HG03575 (cell line): ENCODE results near the gene ADRA2B.
"Not testable (repeated sequence)": the region's sequence is repeated elsewhere in the genome, so short reads cannot be mapped to it uniquely, and the experiment has no call there.

ENCODE experiments used
- ATAC-seq: cut with Tn5 transposase; IDR thresholded peaks from one replicate; pipeline ENCODE4 v1.9.1; 2021; ENCODE audit not compliant: unreplicated experiment, insufficient number of reproducible peaks, low FRiP score; ENCODE audit errors: extremely low read depth

The ADRA2B gene

DNA sequence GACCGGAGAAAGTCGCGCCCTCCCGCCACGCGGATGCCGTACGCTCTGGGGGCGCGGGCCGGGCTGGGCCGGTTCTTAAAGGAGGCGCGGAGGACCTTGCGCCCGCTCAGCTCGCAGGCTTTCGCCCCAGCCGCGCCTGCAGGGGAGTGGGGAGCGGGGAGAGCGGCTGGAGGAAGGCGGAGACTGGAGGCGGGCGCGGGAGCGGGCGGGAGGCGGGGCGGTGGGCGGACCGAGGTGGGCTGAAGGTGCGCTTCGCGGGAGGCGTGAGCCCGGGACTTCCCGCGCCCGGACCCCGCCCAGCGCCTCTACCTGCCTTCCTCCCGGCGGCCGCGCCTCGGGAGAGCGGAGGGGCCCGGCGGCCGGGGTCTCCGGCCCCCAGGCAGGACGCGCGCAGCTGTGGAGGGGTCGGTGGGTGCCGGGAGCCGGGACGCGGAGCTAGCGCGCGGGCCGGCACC lies at the start of gene ADRA2B:
ADRA2B (minus strand) TSS at position 148 of the 455 bp plus-strand sequence. CDS start 422 bp downstream, outside the sequence.
- no peak for ATAC-seq

DNA sequence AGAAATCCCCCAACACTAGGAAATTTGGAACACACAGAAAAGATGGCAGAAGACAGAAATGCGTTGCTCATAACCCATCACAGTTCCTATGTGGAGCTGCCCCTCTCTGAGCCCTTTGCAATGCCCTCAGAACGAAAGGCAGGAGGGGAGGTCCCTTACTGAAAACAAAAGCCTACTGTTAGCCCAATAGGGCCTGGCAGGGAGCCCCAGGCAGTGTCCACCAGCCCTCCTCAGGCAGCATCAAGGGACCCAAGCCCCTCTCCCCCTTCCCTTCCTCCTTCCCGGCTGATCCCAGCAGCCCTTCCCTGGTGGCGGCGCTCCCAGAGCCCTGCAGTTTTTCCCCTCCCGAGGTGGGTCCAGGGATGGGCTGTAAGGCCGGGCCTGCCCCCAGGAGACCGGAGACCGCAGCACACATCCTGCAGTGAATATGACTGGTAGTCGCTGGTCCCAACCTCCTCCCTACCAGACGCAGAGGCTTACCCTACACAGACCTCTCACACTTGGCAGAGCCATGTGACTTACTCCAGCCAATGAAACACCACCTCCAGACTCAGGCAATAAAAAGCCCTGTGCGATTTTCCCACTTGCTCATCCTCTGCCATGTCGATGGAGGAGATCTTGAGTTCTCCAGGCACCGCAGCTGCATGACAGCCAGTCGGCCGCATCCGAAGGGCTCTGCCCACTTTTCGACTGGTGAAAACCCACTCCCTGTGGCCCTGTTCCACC lies 48.3 kb upstream of the ADRA2B start:
- ATAC-seq: peak; percentile 56

DNA sequence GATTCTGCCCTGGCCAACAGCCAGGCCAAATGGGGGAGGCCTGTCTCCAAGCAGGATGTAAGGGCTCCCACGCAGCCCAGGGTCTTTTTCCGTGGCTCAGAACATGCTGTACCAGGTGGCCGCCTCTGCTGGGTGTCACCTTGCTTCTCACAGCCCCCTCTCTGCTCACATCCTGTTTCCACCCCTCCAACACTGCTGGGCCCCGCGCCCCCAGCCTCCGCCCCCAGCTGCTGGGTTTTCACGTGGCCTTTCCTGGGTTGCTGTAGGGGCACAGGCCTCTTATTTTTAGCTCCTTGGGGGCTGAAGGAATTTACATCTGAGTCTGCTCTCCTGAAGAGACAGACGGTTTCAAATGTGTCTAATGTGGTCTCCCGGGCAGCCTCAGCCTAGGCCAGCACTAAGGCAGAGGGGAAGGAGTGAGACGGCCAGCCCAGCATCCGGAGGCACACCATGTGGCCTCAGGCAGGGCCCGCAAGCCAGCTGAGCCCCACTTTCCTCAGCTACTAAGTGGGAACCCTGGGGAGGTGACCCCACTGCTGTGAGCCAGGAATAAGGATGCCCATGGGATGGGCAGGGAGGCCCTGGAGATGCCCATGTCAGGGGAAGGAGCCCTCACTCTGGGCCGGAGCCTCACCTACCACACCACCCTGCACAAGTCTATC lies 47.5 kb upstream of the ADRA2B start:
- no peak for ATAC-seq

DNA sequence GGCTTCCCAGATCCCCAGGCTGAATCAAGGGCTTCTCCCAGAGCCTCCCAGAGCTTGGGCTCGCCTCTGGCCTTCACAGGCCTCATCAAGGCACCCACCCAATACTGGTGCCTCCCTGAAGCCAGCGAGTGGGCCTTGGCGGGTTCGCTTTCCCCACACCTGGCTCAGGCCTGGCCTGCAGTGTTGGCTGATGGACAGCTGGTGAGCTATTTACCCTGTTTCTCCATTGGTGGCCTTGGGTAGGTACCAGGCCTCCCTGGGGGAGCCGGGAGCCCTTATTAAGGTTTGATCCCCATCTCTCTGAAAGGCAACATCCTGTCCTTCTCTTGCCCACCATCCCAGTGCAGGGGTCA lies 47.0 kb upstream of the ADRA2B start:
- ATAC-seq: no peak

DNA sequence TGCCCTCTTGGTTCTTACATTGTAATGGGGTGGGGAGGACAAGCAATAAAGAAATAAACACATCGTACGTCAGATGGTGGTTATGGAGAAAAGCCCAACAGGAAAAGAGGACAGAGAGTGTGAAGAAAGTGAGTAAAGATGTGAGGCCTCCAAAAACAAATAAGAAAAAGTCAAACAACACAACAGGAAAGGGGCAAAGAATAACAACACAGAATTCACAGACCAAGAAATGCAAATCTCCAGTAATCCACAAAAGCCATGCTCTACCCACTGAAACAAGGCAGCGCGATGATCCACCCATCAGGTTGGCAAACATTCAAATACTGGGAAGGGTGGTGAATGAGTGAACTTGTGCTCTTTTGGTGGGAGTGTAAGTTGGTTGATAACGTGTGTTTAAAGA lies 45.5 kb upstream of the ADRA2B start:
- no peak for ATAC-seq

DNA sequence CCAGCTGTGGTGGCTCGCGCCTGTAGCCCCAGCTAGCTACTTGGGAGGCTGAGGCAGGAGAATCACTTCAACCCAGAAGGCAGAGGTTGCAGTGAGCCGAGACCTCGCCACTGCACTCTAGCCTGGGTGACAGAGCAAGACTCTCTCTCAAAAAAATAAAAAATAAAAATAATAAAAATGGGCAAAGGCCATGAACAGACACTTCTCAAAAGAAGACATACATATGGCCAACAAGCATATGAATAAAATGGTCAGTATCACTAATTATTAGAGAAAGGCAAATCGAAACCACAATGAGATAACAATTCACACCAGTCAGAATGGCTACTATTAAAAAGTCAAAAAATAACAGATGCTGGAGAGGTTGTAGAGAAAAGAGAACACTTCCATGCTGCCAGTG lies 44.0 kb upstream of the ADRA2B start:
- ATAC-seq: not testable (repeated sequence)

DNA sequence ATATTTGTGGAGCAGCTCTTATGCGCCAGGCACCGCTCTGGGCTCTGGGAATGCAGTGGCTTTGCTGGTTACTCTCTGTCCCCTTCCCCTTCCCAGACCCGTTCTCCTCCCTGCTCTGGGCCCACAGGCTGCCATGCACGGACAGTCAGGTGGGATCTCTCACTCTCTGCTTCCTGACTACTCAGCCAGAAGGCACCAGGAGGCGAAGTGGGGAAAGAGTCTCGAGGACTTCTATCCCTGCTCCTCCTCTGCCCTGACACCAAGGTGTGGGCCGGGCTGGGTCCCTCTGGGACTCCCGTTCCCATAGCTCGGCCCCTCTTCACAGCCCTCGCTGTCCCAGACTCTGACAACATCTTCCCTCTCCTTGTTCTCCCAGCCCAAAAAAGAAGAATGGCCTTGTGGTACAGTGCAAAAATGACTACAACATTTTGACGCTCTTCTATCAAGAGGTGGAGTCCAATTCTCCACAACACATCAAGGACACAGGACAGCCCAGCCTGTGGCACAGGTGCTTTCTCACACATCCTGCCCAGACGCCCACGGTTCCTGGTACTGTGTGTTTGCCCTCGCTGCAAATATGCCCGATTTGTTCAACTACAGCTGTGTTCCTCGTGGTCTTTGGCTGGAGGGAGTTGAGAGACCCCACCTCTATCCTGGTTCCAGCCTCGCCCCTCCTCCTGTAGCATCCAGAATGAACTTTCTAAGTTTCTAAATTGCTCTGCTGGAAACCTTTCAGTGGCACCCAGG lies 42.9 kb upstream of the ADRA2B start:
- ATAC-seq: no peak

DNA sequence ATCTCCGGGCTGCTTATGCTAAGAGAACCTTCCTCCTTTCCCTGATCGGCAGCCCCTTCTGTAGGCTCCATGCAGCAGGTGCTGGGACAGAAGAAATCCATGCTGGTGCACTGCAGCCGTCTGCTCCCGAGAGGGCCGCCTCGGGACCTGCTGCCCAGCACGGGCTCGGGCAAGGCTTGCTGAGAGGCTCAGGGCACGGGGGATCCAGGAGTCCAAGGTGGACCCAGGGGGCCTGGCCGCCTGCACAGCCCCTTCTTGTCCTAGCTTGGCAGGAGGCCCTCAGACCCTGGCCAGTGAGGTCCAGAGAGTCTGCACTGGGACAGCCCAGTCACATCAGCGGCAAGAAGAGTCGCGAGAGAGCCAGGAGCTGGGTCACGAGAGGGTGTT lies 42.2 kb upstream of the ADRA2B start:
- no peak for ATAC-seq

DNA sequence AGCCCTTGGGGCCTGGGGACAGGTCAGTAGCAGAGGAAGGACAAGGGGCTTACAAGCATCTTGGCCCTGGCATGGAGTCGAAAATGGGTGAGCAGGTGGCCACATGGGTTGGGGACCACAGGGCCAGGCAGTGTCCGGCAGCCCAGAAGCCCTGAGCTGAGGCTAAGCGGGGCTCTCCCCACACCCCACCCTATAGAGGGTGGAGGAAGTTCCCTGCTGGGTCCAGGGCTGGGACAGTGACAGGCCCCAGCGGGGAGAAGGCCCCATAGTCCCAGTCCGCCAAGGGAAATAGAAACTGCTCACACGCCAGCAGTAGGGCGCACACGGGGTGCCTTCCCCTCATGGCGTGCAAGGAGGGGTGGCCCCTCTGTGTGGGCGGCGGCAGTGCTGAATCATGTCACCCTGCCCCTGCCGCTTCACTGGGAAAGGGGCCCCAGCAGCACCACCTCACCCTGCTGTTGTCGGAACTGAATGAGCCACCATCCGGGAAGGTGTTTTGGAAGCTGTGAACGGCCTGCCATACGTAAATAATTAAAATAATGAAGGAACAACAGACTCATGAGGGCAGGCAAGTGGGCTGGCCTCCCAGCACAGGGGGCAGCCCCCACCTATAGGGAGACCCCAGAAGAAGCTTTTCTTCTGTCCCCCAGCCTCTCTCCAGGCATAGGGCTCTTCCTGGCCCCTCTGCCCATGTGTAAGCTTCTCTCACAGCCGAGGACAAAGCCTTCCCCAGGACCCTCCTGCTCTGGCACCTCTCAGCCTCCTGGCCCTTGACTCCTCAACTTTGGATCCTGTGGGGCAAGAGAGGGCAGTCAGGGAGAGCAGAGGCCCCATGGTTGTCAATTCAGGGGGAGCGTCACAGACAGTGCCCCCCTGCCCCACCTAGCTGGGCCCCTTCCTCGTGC lies 41.5 kb upstream of the ADRA2B start:
- ATAC-seq: no peak

DNA sequence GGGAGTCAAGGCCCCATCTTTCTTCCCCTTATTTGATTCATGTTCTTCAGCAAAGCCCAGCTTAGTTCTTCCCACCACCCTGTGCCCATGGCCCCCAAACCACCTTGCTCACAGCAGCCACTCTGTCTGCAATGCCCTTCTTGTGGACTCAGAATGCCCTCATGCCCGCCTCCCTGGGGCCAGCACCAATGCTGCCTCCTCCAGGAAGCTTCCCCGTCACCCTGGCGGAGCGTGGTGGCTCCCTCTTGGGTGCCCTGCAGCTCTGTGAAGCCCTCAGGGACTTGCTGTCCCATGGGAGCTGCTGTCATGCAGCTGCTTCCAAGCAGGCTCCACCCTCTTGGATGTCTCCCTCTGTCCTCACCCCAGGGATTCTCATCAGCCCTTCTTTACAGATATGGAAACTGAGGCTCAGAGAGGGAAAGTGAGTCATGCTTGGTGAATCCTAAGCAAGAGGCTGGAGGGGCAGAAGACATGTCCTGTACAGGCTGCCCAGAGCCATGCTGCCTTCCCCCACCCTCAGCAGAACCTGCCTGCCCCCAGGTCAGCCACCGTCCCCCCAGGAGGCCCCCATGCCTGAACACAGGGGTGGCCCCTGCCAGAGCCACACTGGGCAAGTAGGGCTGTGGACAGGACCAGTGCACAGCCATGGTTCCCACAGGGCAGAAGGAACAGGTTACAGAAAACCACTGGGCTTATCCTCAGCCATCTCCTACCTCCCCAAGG lies 40.7 kb upstream of the ADRA2B start:
- ATAC-seq: no peak

DNA sequence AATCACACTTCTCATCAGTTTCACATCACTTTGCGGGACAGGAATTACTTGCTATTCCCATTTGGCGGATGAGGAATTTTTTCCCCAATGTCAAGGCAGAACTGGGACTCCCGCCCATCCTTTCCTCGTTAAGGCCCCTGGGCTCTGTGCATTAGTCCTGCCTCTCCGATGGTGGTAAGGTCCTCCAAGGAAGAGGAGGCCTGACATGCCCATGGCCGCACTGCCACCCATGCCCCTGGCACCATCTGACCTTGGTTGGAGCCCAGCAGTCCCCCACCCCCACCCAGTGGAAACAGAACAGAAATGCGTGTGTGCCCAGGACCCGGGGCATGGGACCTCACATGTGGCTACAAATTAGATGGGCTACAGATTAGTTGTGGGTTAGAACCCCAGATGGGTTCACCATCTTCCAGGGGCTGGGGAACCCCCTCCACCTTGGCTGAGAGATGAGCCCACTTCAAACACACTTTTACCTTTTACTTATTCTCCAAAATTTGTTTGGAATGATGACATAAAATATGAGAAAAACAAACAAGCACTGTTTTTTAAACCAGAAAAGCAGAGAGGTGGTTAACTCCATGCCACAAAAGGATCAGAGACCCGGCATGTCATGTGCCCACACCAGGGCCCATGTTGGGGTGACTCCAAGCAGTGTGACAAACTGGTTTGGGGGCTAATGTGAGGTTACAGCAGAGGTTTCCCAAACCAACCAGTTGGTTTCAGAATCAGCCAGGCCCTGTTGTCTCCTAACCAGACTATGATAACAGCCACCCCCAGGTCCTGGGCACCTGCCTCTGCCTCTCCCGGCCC lies 39.8 kb upstream of the ADRA2B start:
- ATAC-seq: no peak

DNA sequence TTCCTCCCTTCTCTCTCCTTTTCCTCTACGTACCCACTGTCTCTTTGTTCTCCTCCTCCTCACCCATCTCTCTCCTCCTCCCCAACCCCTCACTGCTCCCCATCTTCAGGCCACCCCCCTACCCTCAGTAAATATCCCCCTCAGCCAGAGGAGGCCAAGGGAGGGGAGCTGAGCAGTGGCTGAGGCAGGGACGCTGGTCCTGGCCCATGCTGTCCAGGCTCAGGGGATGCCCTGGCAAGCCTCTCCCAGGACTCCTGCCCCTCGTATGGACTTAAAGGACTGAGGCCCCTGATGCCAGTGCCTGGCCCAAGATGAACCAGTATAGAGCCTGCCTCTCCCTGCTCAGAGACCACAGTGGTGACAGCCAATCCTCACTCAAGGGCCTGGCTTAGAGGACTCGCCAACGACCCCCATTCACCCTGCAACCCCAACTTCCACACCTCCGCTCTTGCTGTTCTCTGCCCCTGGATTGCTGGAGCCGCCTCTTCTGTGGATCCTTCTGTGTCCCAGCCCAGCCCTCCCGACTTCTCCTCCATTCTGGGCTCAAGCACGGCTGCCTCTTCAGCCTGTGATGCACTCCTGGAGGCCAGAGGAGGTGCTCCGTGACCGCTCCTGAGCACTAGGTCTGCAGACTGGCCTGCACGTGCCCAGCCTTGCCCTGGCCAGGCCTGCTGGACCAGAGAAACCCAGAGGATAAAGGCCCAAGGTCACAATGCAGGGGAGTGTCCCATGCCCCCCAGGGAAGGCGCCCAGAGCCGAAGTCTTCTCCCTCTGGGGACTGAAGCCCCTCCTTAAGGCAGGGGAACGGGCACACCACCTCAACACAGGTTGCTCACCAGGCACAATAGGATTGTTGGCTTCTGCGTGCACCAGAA lies 38.4 kb upstream of the ADRA2B start:
- ATAC-seq: no peak

DNA sequence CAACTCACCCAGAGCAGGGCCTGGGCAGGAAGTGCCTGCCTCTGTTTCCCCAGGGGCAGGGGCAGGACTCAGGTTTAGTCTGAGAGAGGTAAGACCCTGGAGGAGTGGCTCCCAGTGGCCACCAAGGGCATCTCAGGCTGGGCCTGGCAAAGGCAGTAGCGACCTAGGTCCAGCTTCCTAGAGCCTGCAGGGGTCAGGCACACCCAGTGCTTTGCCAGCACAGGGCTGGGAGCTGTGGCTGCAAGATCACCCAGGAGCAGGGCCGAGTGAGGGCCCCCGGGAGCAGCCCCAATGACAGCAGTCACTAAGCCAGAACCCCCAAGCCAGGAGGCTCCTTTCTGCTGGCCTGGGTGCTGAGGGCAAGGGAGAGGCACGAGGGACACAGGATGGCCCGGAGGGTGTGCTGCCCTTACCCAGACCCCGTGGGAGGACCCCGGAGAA lies 37.6 kb upstream of the ADRA2B start:
- no peak for ATAC-seq

DNA sequence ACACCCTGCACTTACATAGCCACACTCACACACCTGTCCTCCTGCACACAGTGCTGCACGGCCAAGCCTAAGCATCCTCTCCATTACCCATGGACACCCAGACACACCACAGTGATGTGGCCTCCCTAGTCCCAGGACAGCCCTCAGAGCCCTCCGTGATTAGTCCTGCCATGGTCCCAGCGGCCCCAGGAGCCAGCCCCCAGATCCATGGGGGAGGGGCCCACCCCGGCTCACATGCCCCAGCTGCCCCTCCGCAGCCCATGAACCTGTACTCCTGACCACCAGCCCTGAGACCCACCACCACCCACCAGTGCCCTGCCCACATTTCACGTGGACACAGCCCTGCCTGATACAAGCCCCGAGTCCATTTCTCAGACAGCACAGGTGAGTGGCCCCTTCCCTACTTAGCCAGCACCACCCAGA lies 36.9 kb upstream of the ADRA2B start:
- no peak for ATAC-seq

DNA sequence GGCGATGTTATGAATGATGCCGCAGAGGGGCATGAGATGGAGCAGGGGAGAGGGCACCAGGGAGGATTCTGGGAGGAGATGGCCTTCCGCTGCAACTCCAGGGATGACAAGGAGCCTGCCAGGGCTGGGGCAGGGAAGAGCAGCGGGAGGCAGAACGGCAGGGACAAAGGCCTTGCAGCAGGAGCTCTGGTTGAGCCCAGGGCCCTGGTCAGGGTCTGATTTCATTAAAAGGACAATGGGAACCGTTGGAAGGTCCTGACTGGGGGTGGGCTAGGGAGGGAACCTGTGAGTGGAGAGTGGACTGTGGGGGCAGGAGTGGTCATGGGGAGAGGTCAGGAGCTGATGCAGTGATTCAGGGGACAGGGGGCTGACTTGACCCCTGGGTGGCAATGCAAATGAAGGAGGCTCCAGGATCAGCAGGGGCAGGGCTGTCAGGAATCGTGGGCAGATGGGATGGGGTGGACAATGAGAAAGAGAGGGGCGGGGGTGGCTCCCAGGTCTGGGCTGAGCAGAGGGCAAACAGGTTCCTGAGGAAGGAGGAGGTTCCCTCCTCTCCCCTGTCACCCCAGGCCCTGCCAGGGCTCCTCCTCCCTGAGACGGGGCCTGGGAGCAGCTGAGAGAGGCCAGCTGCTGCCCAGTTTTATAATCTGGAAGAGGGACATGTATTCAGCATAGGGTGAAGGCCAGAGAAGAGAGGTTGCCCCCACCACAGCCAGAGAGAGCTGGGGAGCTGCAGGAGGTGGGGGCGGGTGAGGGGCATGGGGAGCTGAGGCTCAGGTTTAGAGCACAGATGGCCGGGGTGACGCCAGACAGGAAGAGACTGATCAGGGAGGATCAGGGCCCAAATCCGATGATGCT lies 36.2 kb upstream of the ADRA2B start:
- no peak for ATAC-seq
